PFSK-1 (cell line): ENCODE measurements around the gene NTN1.

ENCODE experiments used
- FOXP2 ChIP-seq: optimal IDR thresholded peaks from 2 replicates; pipeline ENCODE3; 2011; ENCODE audit warnings: borderline replicate concordance, control low read depth, inconsistent platforms; ENCODE audit not compliant: insufficient read depth; ENCODE audit errors: extremely low read length, extremely low read depth
- POLR2AphosphoS5 ChIP-seq: IDR thresholded peaks from 2 replicates; pipeline ENCODE4 v1.6.1; 2012; ENCODE audit warnings: low read depth, mild to moderate bottlenecking, control low read depth, low read length, moderate library complexity
- SIN3A ChIP-seq: IDR thresholded peaks from 2 replicates; pipeline ENCODE4 v1.6.1; 2012; ENCODE audit warnings: mild to moderate bottlenecking, low read length, moderate library complexity, borderline replicate concordance; ENCODE audit not compliant: insufficient read depth
- TAF1 ChIP-seq: IDR thresholded peaks from 2 replicates; pipeline ENCODE4 v1.6.1; 2012; ENCODE audit warnings: low read length, control low read depth, borderline replicate concordance; ENCODE audit not compliant: insufficient read depth
- TF ChIP-seq, protein P1 (sequence below), 2 experiments: IDR thresholded peaks; 2 replicates each; pipeline versions ENCODE4 v1.6.1 to v1.8.0; 2011 to 2012; ENCODE audit warnings: low read depth in 2 of 2, low read length in 2 of 2, control low read depth in 1 of 2, inconsistent platforms in 1 of 2, mild to moderate bottlenecking in 1 of 2, moderate library complexity in 1 of 2; ENCODE audit not compliant: insufficient read depth in 1 of 2

DNA sequence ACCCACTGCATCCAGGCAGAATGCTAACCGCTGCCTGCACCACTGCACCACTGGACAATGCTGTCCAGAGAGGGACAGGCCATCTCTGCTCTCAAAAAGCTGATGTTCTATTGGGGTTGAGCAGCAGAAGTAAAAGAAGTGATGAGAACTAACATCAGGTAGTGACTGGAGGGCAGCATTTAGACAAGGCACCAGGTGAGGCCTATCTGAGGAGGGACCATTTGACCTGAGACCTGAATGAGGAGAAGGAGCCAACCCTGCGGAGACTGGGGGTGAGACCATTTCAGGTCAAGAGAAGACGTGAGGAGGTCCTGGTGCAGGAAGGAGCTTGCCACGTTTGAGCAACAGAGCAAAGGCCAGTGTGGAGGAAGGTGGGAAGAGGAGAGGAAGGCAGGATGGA is 34.0 kb downstream of the NTN1 start:
- TF ChIP-seq, protein P1, sequence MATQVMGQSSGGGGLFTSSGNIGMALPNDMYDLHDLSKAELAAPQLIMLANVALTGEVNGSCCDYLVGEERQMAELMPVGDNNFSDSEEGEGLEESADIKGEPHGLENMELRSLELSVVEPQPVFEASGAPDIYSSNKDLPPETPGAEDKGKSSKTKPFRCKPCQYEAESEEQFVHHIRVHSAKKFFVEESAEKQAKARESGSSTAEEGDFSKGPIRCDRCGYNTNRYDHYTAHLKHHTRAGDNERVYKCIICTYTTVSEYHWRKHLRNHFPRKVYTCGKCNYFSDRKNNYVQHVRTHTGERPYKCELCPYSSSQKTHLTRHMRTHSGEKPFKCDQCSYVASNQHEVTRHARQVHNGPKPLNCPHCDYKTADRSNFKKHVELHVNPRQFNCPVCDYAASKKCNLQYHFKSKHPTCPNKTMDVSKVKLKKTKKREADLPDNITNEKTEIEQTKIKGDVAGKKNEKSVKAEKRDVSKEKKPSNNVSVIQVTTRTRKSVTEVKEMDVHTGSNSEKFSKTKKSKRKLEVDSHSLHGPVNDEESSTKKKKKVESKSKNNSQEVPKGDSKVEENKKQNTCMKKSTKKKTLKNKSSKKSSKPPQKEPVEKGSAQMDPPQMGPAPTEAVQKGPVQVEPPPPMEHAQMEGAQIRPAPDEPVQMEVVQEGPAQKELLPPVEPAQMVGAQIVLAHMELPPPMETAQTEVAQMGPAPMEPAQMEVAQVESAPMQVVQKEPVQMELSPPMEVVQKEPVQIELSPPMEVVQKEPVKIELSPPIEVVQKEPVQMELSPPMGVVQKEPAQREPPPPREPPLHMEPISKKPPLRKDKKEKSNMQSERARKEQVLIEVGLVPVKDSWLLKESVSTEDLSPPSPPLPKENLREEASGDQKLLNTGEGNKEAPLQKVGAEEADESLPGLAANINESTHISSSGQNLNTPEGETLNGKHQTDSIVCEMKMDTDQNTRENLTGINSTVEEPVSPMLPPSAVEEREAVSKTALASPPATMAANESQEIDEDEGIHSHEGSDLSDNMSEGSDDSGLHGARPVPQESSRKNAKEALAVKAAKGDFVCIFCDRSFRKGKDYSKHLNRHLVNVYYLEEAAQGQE (IDR thresholded peaks at IDR 0.05; ENCODE audit: insufficient read depth in 1 of 2, low read depth in 2 of 2, low read length in 2 of 2), result no peak
- TF ChIP-seq TAF1, result no peak
- TF ChIP-seq POLR2AphosphoS5, result no peak
- TF ChIP-seq SIN3A, result no peak
- TF ChIP-seq FOXP2, result no peak
